Muscle of arm (tissue), 12 donors: ENCODE data around the gene NMRAL1. TPM values are rescaled to one million over a fixed set of nuclear protein-coding genes. Genes with fewer than 3 reads are reported as not detected.

ENCODE experiments used
- DNase-seq: peaks from one replicate; pipeline ENCODE4 v3.0.0-alpha.2; 2013
- polyA plus RNA-seq, 12 donors: library from polyadenylated mRNA; unstranded; fragments of 120-200 nt; gene quantifications; one replicate each; pipeline ENCODE4 v1.2.1, GENCODE V29; 2013; ENCODE audit not compliant: insufficient read length in 12 of 12

NMRAL1 gene
- polyA plus RNA-seq, 12 donors = 11.0 to 36.3 (median 14.7) TPM; not detected in 2

DNA sequence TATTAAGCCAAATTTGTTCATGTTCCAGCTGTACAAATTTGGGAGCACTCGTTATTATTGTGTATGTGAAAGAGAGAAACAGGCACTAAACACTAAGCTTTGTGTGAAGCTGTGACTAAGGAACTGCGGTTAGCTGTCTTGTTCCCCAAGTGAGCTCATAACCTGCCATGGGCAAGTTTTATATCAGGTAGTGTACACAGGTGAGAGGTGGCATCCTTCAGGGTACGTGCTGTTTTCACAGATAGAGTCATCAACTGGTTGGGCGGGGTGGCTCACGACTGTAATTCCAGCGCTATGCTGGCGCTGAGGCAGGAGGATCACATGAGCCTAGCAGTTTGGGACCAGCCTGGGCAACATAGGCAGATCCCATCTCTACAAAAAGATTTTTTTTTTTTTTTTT, 45.9 kb downstream of the NMRAL1 start:
- DNase-seq = no peak

DNA sequence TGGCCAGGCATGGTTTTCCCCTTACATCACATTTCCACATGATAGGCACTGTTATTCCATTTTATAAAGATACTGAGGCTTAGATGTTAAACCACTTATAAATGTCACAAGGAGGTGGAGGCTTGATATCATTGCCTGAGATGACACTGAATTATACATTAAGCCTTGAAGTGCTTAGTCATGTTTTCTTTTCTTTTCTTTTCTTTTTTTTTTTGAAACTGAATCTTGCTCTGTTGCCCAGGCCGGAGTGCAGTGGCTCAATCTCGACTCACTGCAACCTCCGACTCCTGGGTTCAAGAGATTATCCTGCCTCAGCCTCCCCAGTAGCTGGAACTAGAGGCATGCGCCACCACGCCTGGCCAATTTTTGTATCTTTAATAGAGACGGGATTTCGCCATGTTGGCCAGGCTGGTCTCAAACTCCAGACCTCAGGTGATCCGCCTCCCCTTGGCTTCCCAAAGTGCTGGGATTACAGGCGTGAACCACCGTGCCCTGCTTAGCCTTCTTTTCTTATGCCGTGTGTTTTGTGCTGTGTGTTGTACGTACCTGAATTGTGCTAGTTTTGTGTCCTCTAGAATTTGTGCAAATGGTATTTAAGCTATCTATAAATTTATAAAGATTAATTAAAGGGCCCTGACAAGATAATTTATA, 47.6 kb downstream of the NMRAL1 start:
- no peak for DNase-seq

- DNase-seq = no peak
Observed at GRCh38 chr16:4426021-4426684, 48.3 kb downstream of the NMRAL1 start.

- DNase-seq = peak; percentile 94
Observed at GRCh38 chr16:4425378-4426020, 48.9 kb downstream of the NMRAL1 start, which contains the start of gene DNAJA3. TSS of gene DNAJA3 (plus strand) at chr16:4425868. CDS start at chr16:4425882, 14 bp downstream.

- DNase-seq = no peak
Observed at GRCh38 chr16:4420505-4421105, 53.8 kb downstream of the NMRAL1 start.

DNA sequence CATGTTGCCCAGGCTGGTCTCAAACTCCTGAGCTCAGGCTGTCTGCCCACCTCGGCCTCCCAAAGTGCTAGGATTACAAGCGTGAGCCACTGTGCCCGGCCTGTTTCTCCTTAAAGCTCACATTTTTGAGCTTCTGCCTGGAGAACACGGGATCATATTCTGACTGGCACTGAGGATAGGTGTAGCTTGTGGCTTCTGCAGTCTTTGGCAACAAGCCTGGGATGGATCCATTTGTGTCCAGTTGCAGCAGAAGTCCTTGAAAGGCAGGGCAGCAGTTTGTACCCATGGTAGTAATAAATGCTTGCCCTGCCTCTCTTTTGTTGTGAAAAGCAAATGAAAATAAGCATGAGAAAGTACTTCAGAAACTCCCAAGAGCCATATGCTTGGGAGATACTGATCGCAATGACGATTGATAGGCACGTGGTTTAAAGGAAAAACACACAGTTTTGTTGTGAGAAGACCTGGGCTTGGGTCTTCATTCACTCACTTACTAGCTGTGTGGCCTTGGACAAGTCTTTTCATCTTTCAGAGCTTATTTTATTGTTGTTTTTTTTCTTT, 54.9 kb downstream of the NMRAL1 start:
- no peak for DNase-seq

DNA sequence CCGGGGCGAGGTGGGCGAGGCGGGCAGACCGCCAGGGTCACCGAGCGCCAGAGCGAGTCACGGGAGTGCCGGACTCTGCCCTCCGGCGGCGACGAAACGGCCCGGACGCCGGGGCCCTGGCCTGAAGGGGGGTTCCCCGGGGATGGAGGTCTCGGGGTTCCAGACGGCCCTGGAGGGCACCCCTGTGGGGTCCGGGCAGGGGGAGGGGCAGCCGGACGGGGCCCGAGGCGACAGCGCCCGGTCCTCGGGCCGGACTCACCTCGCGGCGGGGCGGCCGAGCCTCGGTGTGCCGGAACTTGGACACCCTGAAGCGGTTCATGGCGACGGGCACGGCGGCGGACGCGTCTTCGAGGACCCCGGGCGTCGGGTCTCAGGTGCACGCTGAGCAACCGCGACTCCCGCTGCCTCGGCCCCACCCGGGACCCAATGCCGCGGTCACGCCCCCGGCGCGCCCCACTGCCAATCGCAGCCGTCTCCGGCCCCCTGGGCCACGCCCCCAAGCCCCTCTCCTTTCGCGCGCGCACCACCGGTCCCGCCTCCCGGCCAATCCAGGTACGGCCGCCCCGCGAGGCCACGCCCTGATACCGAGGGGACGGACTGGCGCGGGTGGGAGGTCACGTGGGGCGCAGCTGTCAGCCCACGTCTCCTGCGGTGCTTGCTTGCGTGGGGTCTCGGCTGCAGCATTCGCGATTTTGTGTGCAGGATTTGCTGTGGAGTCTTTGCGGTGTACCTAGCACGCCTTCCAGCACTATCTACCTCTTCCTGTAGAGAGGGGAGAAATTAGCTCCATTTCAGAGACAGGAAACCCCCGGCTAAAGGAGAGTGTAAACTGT, 58.0 kb downstream of the NMRAL1 start, which contains the start of gene CORO7:
CORO7 (minus strand) TSS at position 397 of the 833 bp plus-strand sequence; CDS start at position 319, 78 bp downstream.
- peak; percentile 93 for DNase-seq

DNA sequence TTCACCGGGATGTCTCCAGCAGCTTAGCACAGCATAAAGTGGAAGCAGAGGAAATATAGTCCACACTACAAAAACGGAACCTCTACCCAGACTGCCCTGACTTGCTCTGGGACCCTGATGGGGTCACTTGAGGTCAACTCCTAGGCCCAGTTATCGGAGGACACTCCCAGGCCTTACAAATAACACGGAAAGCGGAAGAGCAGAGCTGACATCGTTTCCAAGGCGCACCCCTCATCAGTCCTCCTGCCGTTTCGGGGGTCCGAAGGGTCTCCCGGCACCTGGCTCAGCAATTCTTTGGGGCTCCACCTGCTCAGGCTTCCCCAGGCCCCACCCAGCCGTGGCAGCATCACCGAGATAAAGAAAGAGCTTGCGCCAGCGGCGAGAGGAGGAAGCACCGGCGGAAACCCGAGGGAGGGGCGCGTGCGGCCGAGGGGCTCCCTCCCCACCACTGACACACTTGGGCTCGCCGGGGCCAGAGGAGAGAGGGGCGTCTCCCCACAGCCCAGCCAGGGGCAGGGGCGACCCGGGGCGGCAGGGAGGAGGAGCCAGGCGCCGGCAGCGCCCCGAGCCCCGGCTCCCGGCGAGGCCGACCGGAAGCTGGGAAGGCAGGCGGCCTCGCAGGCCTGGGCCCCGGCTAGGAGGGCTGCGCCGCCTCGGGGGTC, 58.8 kb downstream of the NMRAL1 start:
- no peak for DNase-seq

DNA sequence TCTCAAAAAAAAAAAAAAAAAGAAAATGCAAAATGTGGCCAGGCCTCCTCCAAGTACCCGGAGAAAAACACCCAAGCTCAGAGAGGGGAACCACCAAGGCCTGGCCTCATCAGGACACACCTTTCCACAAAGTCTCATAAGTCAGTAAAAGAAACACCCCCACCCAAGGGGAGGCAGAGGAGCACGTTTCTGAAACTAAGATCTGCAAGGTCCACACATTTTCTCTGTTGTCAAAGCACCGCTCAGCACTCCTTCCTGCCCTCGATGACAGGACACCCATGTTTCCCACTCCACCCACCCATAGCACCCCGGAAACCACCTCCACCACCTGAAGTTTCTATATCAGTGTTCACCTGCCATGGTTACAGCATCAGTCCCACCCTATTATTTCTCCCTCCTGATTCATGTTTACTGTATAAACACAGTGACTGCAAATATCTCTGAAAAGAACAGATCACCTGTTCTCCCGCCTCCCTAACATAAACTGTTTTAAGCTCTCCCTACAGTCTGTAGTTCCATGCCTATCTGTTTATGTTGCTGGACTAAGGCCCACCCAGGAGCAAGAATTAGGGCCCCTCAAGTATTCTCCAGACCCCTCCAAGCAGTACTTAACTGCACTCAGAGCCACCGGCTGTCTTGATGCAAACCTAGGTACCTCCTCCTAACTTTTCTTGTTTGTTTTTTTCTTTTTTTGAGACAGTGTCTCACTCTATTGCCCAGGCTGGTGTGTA, 60.1 kb downstream of the NMRAL1 start:
- no peak for DNase-seq

DNA sequence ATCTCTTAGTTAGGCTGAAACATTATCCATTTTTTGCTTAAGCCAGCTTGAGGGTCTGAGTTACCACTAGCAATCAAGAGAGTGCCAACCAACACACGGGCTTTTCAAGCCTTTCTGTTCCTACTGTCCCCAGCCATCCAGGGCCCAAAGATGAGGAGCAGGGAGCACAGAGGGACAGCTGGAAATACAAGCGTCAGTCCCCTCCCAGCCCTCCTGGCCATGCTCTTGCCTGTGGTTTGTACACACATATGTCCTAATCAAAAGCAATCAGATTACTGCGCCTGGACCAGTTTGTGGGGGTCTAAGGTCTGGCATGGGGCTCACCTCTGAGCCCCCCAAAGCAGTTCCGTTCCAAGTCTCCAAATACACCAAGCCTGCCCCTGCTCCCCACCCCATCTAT, 61.6 kb downstream of the NMRAL1 start:
- DNase-seq = no peak

GRCh38 chr16:4412159-4412558, 62.3 kb downstream of the NMRAL1 start:
- DNase-seq = no peak

Other genes starting within 250 kb of the NMRAL1 start
- 100 to 1,000 TPM; 146 to 746 (median 542) TPM for gene SRL, start 232.5 kb downstream of the NMRAL1 start, polyA plus RNA-seq
- gene TFAP4, start 201.6 kb downstream of the NMRAL1 start, polyA plus RNA-seq = 10 to 100 TPM in 8 of 12 donors, 1 to 10 TPM in 3, not detected in 1; 7.2 to 29.8 (median 11.5) TPM
- gene GLIS2, start 158.6 kb downstream of the NMRAL1 start, polyA plus RNA-seq = 10 to 100 TPM in 11 of 12 donors, not detected in 1; 13.6 to 35.0 (median 19.8) TPM
- 10 to 100 TPM in 10 of 12 donors, not detected in 2; 16.3 to 28.6 (median 20.4) TPM for gene PAM16, start 123.3 kb downstream of the NMRAL1 start, polyA plus RNA-seq
- gene VASN, start 102.8 kb downstream of the NMRAL1 start, polyA plus RNA-seq = 10 to 100 TPM in 5 of 12 donors, 1 to 10 TPM in 6, not detected in 1; 6.2 to 22.1 (median 9.9) TPM
- 10 to 100 TPM in 11 of 12 donors, not detected in 1; 15.7 to 26.2 (median 20.7) TPM for gene CORO7, start 58.0 kb downstream of the NMRAL1 start, polyA plus RNA-seq
- 10 to 100 TPM in 11 of 12 donors, not detected in 1; 24.7 to 31.6 (median 29.0) TPM for gene DNAJA3, start 48.8 kb downstream of the NMRAL1 start, polyA plus RNA-seq
- gene HMOX2, start 1.8 kb upstream of the NMRAL1 start, polyA plus RNA-seq = 10 to 100 TPM in 11 of 12 donors, not detected in 1; 30.4 to 52.1 (median 37.3) TPM
- 10 to 100 TPM in 11 of 12 donors, not detected in 1; 24.5 to 52.4 (median 34.6) TPM for gene CDIP1, start 64.1 kb upstream of the NMRAL1 start, polyA plus RNA-seq
- 1 to 10 TPM in 1 of 12 donors, under 1 TPM in 9, not detected in 2; 0.32 to 1.1 (median 0.57) TPM for gene C16orf96, start 81.7 kb upstream of the NMRAL1 start, polyA plus RNA-seq
- gene UBALD1, start 140.3 kb upstream of the NMRAL1 start, polyA plus RNA-seq = 10 to 100 TPM in 11 of 12 donors, not detected in 1; 11.2 to 44.0 (median 15.0) TPM
- gene MGRN1, start 150.2 kb upstream of the NMRAL1 start, polyA plus RNA-seq = 10 to 100 TPM in 11 of 12 donors, not detected in 1; 25.3 to 60.5 (median 33.1) TPM
- 10 to 100 TPM in 11 of 12 donors, not detected in 1; 13.6 to 55.0 (median 21.2) TPM for gene NUDT16L1, start 218.9 kb upstream of the NMRAL1 start, polyA plus RNA-seq